T-helper 1 cell (primary cell): ENCODE results near the gene IFT25.
"Not testable (repeated sequence)": the region's sequence is repeated elsewhere in the genome, so short reads cannot be mapped to it uniquely, and the experiment has no call there.

Experiments used
- DNase-seq, 5 donors: peaks; one replicate each; pipeline ENCODE4 v3.0.0-alpha.2; 2012 to 2020
- total RNA-seq, 4 donors: gene quantifications; one replicate each; lab custom pipeline; 2026; lab: John Stamatoyannopoulos, UW

IFT25 gene
- 8.8 to 17.8 (median 15.3) reads per million in 4 donors for total RNA-seq

DNA sequence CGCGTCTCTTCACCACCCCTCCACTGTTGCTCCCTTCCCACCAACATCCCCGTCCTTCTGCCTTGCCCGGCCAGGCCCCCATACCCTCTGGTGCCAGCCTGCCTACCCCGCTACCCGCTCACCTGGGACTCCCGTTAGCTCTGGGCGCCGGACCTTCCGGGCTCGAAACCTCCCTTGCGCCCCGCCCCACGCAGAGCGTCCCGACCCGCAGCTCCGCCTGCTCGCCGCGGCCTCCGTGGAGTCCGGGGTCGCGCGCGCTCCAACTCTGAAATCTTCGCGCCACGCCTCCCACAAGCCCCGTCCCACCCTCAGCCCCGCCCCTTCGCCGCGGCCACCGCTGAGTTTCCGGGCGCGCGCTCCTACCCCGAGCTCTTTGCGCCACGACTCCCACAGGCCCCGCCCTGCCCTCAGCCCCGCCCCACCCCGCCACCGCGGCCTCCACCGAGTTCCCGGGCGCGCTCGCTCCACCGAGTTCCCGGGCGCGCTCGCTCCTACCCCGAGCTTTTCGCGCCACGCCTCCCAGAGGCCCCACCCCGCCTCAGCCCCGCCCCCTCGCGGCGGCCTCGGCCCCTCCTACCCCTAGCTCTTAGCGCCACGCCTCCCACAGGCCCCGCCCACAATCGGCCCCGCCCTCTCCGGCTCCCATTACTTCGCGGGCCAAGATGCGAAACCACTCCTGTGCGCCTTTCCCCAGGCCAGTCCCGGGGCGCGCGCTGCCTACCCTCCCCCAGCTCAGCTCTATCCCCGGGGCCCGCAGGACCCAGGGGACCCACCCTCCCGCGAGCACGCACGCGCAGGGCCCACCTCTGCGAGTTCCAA is at the start of gene IFT25:
Gene IFT25 (minus strand): TSS at position 267 of the 819 bp plus-strand sequence. CDS start 5,617 bp downstream, outside the sequence.
- peak; percentile 92 to 98 (median 97) for DNase-seq

DNA sequence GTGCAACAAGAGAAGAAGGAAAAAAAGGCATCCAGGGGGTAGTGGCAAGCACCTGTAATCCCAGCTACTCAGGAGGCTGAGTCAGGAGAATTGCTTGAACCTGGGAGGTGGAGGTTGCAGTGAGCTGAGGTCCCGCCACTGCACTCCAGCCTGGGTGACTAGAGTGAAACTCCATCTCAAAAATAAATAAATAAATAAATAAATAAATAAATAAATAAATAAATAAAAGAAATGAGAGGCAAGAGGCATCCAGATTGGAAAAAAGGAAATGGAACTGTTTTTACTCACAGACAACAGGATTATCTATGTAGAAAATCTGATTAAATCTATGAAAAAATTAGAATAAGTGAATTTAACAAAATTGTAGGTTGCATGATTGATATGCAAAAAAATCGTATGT is 49.0 kb upstream of the IFT25 start:
- DNase-seq = not testable (repeated sequence)

DNA sequence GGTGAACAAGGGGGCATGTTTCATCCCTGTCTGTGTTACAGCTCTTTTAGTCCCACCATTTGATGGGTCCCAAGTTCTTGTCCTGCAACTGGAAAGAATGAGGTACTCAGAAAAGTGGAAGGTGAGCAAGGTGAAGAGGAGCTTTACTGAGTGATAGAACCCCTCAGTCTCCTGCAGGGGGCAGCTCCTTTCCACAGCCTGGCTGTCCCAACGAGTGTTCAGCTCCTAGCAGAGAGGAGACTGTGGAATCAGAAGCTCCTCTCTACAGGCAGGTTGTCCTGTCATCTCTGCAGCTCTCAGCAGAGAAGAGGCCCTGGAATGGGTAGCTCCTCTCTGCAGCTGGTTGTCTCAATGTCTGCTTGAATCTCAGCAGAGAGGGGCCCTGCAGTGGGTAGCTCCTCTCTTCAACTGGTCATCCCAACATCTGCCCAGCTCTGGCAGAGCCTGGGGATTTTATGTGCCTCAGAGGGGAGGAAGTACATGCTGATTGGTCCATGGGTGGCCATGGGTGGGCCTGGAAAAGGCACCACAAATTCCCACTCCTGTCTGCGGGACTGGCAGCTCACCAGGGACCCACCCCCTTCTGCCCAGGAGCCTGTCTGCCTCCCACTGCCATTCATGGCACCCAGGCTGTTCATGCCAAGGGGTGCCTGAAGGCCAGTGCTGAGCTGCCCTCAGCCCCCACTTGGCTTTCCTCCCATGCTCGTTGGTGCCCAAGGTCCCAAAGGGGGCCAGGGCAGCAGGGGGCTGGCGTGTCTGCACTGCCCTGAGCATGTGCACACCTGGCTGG is 46.8 kb upstream of the IFT25 start:
- DNase-seq = no peak

DNA sequence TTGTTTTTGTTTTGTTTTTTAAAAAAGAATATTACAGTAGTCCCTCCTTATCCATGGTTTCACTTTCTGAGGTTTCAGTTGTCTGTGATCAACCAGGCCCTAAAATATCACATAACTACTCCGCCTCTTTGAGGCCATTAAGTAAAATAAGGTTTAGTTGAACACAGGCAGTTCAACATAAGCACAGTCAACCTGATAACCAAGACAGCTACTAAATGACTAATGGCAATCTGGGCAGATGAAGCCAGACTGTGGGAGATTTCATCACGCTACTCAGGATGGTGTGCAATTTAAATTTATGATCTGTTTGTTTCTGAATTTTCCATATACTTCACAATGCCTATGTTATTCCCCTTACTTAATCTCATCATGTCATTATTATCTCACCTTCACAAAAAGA is 42.4 kb upstream of the IFT25 start:
- peak in 1 of 5 donors; percentile 52 for DNase-seq

DNA sequence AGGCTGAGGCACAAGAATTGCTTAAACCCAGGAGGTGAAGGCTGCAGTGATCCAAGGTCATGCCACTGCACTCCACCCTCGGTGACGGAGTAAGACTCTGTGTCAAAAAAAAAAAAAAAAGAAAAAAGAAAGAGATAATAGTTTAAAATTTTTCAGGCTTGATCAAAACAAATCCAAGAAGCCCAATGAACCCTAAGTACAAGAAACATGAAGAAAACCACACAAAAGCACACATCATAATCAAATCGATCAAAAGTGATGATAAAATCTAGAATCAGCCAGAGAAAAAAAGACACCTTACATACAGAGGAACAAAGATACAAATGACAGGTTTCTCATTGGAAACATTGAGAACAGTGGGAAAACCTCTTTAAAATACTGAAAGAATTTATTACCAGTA is 41.0 kb upstream of the IFT25 start:
- no peak for DNase-seq

DNA sequence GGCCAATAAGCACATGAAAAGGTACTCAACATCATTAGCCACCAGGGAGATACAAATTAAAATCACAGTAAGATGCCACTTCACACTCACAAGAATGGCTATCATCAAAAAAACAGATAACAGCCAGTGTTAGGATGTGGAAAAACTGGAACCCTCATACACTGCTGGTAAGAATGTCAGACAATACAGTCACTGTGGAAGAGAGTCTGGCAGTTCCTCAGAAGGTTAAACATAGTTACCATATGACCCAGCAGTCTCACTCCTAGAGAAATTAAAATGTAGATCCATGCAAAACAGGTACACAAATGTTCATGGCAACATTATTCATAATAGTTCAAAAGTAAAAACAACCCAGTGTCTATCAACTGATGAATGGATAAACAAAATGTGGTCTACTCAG is 39.2 kb upstream of the IFT25 start:
- no peak for DNase-seq

DNA sequence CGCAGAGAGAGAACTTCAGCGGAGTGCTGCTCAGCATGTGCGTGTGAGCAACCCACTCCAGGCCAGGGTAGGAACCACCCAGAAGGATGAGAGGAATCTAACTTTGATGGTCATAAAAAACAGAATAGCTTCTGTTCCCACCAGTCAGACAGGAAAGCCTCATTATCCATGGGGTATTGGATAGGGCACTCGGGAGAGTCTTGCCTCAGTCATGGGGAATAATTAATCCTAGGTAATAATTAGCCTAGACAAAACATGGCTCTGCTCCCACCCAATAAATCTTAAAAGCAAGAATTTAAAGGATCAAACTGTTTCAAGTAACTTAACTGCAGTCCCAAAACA is 37.2 kb upstream of the IFT25 start:
- no peak for DNase-seq

DNA sequence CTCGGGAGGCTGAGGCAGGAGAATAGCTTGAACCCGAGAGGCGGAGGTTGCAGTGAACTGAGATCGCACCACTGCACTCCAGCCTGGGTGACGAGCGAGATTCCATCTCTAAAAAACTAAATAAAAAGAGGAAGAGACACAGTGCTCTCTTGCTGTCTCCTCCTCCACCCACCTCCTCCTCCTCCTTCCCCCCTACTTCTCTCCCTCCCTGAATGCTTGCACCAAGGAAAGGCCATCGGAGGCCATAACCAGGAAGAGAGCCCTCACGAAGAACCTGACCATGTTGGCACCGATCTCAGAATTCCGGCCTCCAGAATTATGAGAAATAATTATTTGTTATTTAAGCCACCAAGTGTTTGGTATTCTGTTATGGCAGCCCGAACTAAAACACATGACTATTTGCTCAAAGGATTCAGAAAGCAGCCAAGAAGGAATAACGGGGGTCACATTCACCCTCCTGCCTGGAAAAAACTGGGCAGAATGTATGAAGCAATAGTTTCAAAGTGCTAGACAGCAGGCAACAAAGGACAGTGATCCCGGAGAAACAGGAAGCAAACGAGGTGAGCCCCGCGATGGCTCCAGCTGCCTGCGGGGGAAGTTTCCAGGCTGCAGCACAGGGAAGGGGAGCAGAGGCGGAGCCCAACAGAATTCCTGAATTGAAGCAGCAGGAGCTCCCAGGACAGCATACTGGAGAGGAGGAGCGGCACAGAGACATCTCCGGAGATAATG is 36.7 kb upstream of the IFT25 start:
- DNase-seq = no peak

DNA sequence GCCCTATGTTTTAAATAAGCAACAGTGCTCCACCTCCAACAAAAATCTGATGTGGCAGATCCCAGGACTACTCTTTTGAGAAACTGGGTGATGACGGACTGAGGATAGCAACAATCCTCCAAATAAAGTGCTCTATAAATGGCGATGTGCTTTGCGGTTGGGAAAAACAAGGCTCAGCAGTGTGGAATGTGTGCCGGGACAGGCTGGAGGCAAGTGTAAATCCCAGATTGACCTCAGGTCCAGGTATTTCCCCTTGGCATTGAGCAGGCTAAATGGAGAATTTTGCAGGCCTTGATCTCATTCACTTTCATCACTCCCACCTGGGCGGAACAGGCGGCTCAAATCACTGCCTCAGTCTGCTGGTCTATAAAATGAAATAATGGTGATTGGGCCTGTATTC is 35.7 kb upstream of the IFT25 start:
- no peak for DNase-seq

DNA sequence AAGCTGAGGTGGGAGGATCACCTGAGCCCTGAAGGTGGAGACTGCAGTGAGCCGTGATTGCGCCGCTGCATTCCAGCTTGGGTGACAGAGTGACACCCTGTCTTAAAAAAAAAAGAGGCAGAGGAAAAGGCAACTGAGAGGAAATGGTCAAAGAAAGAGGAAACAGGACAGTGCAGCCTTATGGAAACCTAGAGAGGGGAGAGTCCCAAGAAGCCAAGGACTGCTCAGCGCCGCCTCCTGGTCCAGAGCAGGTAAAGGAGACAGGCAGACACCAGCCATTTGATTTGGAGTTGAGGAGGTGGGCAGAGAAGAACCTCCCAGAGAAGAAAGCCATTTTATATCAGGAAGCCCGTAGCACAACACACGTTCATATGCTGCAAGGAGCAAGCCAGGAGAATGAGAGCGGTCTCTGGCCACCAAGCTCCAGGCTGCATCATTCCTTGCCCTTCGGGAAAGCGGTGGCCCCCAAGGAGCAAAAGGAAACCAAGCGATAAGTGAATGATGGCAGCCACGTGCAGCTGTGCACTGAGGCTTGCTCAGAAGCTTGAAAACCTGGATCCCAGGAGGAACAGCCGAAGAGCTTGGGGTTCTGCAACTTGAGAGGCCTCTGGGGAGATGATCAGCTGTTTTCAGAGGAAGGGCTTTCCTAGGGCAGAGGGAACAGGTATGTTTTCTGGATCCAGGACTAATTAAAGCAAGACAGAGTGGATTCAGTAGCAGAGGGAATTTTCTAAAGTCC is 34.4 kb upstream of the IFT25 start:
- DNase-seq = no peak

DNA sequence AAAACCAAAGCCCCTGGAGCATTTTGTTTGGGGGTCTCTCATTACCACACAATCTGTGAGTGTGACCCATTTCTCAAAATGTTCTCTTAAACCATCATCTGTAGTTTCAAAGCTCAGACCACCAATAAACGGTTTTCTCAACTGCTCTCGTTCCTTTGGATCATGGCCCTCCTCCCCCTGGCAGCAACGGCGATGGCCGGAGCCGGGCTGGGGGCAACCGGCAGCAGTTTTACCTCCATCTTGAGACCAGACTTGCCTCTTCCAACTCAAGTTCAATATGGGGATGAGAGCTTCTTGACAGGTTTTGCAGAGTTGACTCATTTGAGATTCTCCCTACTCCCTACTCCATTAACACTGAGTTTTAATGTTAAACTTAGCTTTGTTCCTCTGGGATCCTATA is 30.4 kb upstream of the IFT25 start:
- DNase-seq = no peak

DNA sequence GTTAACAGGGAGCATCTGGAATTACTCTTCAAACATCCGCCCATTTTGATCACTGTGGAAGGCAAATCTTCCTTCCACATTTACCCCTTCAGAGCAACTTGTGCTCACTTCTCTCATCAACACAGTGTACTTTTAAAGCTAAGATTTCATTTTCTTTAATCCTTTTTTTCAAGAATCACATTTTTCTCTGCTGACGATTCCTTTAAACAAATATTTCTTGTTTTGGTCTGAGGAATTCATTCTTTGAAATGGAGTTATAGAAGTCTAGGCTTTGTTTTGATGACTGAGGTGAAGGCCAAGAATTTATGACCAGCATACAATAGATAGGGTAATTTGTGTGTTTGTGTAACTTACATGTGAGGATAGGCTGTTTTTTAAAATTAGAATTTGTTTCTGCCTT is 26.2 kb upstream of the IFT25 start:
- DNase-seq = no peak

DNA sequence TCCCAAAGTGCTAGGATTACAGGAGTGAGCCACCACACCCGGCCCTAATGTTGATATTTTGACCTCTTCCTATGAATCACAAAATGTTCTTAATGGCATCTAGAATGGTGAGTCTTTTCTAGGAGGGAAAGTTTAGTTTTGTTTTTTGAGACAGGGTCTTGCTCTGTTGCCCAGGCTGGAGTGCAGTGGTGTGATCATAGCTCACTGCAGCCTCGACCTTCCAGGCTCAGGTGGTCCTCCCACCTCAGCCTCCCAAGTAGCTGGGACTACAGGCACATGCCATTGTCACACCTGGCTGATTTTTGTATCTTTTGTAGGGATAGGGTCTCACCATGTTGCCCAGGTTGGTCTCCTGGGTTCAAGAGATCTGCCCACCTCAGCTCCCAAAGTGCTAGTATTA is 23.8 kb upstream of the IFT25 start:
- not testable (repeated sequence) for DNase-seq

DNA sequence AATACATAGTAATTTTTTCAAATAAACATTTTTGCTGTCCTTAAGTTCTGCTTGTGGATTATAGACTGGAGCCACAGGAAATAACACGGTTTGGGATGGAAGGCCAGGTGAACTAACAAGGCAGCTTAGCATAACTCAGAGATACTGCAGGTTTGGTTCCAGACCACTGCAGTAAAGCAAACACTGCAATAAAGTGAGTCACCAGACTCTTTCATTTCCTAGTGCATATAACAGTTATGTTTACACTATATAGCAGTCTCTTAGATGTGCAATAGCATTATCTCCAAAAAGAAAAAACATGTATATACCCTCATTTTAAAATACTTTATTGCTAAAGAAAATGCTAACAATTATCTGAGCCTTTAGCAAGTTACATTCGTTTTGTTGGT is 22.6 kb upstream of the IFT25 start:
- no peak for DNase-seq

DNA sequence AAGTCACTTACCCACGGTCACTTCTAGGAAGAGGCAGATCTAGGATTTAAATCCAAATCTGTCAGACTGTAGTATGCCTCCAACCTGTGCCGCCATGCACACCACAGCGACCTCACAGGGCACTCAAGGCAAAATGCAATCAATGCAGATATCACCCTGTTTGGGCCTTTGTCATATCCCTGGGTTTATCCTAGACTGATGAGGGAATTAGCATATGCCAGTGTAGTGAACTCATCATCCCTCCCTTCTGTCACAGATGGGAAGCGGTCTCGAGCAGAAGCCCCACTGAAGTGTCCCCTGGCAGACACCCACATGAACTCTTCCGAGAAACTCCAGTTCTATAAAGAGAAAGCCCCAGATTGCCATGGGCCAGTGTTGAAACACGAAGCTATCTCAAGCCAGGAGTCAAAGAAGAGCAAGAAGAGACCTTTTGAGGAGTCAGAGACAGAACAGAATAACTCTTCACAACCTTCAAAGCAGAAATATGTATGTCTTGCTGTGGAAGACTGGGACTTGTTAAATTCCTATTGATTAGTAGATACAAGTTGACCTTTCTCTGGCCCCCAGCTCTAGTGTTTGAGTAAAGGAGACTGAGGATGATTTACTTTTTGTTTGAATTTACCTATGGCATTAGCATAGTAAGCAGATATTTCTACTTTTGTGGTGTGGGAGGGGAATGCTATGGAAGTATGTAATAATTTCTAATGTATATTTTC is 22.1 kb upstream of the IFT25 start:
- DNase-seq = no peak

DNA sequence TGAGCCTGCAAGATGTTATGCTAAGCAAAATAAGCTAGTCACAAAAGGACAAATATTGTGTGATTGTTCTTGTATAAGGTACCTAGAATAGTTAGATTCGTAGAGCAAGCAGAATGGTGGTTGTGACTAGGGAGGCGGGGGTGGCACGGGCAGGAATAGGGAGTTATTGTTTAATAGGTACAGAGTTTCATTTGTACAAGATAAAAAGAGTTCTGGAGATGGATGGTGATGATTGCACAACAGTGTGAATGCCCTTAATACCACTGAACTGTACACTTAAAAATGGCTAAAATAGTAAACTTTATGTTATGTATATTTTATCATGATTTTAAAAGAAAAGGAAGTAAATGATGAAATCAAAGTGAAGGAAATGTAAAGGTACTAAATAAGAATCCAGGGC is 21.3 kb upstream of the IFT25 start:
- DNase-seq = no peak

DNA sequence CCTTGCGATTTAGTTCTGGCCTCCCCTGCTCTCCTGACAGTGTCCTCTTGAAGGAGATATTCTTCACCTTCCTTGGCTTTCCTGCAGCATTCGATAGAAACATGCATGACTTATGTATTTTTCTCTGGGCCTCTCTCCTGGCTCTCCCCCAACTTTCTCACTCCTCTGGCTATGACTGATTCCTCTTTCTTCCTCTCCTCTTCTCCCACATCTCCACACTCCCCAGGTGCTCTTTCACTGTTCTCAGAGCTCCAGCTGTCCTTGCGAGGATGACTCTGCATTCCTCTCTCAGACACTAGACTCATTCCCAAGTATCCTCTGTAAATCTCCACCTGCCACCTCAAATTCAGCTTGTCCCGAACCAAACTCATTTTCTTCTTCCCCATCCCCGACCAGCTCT is 18.6 kb upstream of the IFT25 start:
- DNase-seq = no peak

DNA sequence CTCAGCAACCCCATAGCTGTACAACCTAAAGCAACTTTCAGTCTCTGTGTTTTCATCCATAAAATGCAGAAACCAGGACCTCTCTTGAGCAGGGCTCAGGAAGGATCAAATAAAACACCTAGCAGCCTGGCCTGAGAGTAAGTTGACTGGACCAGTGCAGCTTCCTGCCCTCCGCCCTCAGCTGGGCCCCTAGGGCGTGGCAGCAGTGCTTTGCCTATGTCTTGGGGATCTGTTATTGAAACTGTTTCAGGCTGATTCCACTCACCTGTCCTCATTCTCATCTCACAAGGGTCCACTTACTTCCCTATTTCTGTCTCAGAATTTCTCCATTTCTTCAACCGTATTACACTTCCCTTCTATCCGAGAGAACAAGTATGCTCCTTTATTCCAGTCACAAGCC is 18.0 kb upstream of the IFT25 start:
- DNase-seq = no peak

DNA sequence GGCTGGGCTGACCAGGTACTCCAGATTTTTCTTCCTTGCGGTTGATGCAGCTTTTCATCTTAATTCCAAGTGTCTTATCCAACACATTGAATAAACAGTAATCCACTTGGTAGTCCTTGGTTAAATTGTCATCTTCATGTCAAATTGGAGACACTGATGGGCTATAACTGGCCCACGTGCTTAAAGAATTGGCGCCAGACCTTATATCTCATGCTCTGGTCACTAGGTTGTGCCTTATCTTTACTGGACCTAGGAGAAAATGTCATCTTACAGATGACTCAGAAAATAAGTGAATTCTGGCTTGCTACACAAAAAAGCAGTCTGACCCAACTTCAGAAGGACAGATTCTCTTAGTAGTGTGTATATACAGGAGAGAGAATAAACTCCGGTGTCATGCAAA is 16.9 kb upstream of the IFT25 start:
- DNase-seq = no peak

DNA sequence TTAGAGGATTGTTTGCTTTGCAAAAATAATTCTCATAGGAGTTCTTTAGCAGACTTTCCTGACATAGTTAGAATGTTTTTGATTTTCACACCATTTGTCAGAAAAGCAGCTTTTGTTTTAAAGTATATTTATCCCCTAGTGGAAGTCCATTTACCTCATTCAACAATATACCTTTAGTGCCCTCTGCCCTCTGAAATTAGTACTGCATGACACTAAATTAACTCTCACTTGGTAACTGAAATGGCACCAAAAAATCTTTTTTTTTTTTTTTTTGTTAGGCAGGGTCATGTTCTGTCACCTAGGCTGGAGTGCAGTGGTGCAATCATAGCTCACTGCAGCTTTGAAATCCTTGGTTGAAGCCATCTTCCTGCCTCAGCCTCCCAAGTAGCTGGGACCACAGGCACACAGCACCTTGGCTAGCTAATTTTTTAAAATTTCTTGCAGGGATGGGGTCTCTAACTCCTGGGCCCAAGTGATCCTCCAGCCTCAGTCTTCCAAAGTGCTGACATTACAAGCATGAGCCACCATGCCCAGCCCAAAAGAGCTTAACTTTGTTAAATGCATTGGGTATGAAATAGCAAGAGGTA is 14.3 kb upstream of the IFT25 start:
- DNase-seq = peak in 1 of 5 donors; percentile 40

DNA sequence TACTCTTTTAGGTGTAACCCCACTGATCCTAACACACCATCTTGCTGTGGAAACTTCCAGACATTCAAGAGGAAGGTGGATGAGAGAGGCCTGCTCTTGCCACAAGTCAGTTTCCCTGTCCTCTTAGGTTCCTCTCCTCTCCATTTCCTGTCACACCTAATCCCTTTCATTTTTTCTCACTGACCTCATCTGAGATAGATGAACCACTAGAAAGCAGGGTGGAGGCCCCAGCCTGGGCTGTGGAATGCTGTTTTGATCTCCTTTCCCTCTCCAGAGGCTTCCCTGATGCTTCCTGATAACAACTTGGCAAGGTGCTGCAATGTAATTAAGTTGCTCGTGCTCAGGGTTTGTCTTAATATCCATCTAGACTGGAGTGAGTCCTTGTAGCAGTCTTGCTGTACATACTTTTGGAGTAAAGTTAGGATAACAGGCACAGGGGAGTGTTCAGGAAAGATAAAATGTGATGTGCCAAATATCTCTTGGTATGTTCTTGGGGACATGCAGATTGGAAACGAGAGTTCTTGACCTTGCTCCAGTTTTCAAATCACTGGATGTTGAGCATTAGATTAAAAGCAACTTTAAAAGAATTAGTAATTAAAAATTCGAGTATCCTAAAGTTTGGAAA is 11.8 kb upstream of the IFT25 start:
- DNase-seq = no peak
